ENCODE measurements around the gene XIRP1.

Gene XIRP1

GRCh38 chr3:39211332-39212130 lies 19.1 kb upstream of the XIRP1 start:
- Histone ChIP-seq H4K20me1 (ENCODE audit: control insufficient read depth, insufficient read depth, low read depth, low read length) (no peaks in the 10 kb centered on the region), H3K4me2 (ENCODE audit: low read length) (no peak overlapping the region), H3F3A (ENCODE audit: control insufficient read depth, insufficient read depth) (no peaks in the 10 kb centered on the region), H3K4me1 (ENCODE audit: control insufficient read depth, low read length) (peaks cover 26% of the 10 kb centered on the region), H3K27ac (ENCODE audit: low read depth, low read length) (no peak overlapping the region), H3K79me2 (ENCODE audit: control insufficient read depth, low read length) (no peaks in the 10 kb centered on the region), H3K9me2 (replicated peaks; ENCODE audit: control insufficient read depth, low read length) (no peaks in the 10 kb centered on the region), H3K9me3 (ENCODE audit: control insufficient read depth, insufficient read depth, low read length) (no peaks in the 10 kb centered on the region), H3K27me3 (ENCODE audit: control insufficient read depth, low read length) (peaks cover 4% of the 10 kb centered on the region; the same call in 1 of the 2 replicates), H3K4me3 (ENCODE audit: low read length) (no peak overlapping the region), H3K36me3 (ENCODE audit: control insufficient read depth, low read length) (no peaks in the 10 kb centered on the region)
- no peak for TF ChIP-seq EZH2phosphoT487 (IDR thresholded peaks at IDR 0.05; ENCODE audit: borderline replicate concordance, low read length)
- TF ChIP-seq CTCF (IDR thresholded peaks at IDR 0.05; ENCODE audit: low read depth, low read length, poor library complexity, severe bottlenecking): no peak

- peaks cover 4% of the 10 kb centered on the region; the same call in 1 of the 2 replicates for H3K27me3 ChIP-seq (ENCODE audit: control insufficient read depth, low read length)
- no peak overlapping the region for H3K27ac ChIP-seq (ENCODE audit: low read depth, low read length)
- H3K4me2 ChIP-seq (ENCODE audit: low read length): no peak overlapping the region
- peaks cover 17% of the 10 kb centered on the region for H3K4me1 ChIP-seq (ENCODE audit: control insufficient read depth, low read length)
- TF ChIP-seq EZH2phosphoT487 (IDR thresholded peaks at IDR 0.05; ENCODE audit: borderline replicate concordance, low read length) (no peak), CTCF (IDR thresholded peaks at IDR 0.05; ENCODE audit: low read depth, low read length, poor library complexity, severe bottlenecking) (no peak)
- H3K36me3 ChIP-seq (ENCODE audit: control insufficient read depth, low read length): no peaks in the 10 kb centered on the region
- H3K79me2 ChIP-seq (ENCODE audit: control insufficient read depth, low read length): no peaks in the 10 kb centered on the region
- no peak overlapping the region for H3K4me3 ChIP-seq (ENCODE audit: low read length)
- no peaks in the 10 kb centered on the region for H3K9me2 ChIP-seq (replicated peaks; ENCODE audit: control insufficient read depth, low read length)
- H3F3A ChIP-seq (ENCODE audit: control insufficient read depth, insufficient read depth): no peaks in the 10 kb centered on the region
- no peaks in the 10 kb centered on the region for H4K20me1 ChIP-seq (ENCODE audit: control insufficient read depth, insufficient read depth, low read depth, low read length)
- no peaks in the 10 kb centered on the region for H3K9me3 ChIP-seq (ENCODE audit: control insufficient read depth, insufficient read depth, low read length)
Measured at GRCh38 chr3:39210078-39210477, 17.7 kb upstream of the XIRP1 start.

GRCh38 chr3:39209329-39209970 lies 17.1 kb upstream of the XIRP1 start:
- no peak for TF ChIP-seq EZH2phosphoT487 (IDR thresholded peaks at IDR 0.05; ENCODE audit: borderline replicate concordance, low read length)
- no peak for TF ChIP-seq CTCF (IDR thresholded peaks at IDR 0.05; ENCODE audit: low read depth, low read length, poor library complexity, severe bottlenecking)

More at GRCh38 chr3:39209329-39209970, 17.1 kb upstream of the XIRP1 start:
- Histone ChIP-seq H3F3A (ENCODE audit: control insufficient read depth, insufficient read depth) (no peaks in the 10 kb centered on the region), H3K27me3 (ENCODE audit: control insufficient read depth, low read length) (peaks cover 4% of the 10 kb centered on the region; the same call in 1 of the 2 replicates), H3K4me1 (ENCODE audit: control insufficient read depth, low read length) (peaks cover 17% of the 10 kb centered on the region), H3K36me3 (ENCODE audit: control insufficient read depth, low read length) (no peaks in the 10 kb centered on the region), H4K20me1 (ENCODE audit: control insufficient read depth, insufficient read depth, low read depth, low read length) (no peaks in the 10 kb centered on the region), H3K9me2 (replicated peaks; ENCODE audit: control insufficient read depth, low read length) (no peaks in the 10 kb centered on the region), H3K79me2 (ENCODE audit: control insufficient read depth, low read length) (no peaks in the 10 kb centered on the region), H3K4me3 (ENCODE audit: low read length) (no peak overlapping the region), H3K27ac (ENCODE audit: low read depth, low read length) (no peak overlapping the region), H3K4me2 (ENCODE audit: low read length) (no peak overlapping the region), H3K9me3 (ENCODE audit: control insufficient read depth, insufficient read depth, low read length) (no peaks in the 10 kb centered on the region)

All from DOHH2 (cell line).